ENCODE measurements around the gene CARD8.

CARD8 gene

GRCh38 chr19:48203794-48204628, 51.7 kb downstream of the CARD8 start:
- peak; percentile 95 for DNase-seq

- no peak for DNase-seq
These were observed 52.4 kb downstream of the CARD8 start for GRCh38 chr19:48203222-48203793.

GRCh38 chr19:48196933-48197665, 58.6 kb downstream of the CARD8 start:
- no peak for DNase-seq

- DNase-seq: no peak
These were observed 59.4 kb downstream of the CARD8 start for GRCh38 chr19:48196321-48196763.

GRCh38 chr19:48194844-48195830, 60.6 kb downstream of the CARD8 start:
- DNase-seq: no peak

GRCh38 chr19:48194041-48194843, 61.5 kb downstream of the CARD8 start:
- no peak for DNase-seq

GRCh38 chr19:48192750-48193149, 63.0 kb downstream of the CARD8 start:
- DNase-seq: no peak

GRCh38 chr19:48190885-48191284, 64.8 kb downstream of the CARD8 start:
- no peak for DNase-seq

GRCh38 chr19:48190288-48190884, 65.3 kb downstream of the CARD8 start:
- peak; percentile 23 for DNase-seq

- DNase-seq: no peak
These were observed 69.1 kb downstream of the CARD8 start for GRCh38 chr19:48186541-48186991.

- no peak for DNase-seq
These were observed 69.7 kb downstream of the CARD8 start for GRCh38 chr19:48186015-48186414.

- no peak for DNase-seq
These were observed 72.4 kb downstream of the CARD8 start for GRCh38 chr19:48183356-48183755.

GRCh38 chr19:48182434-48182833, 73.3 kb downstream of the CARD8 start:
- no peak for DNase-seq

GRCh38 chr19:48181505-48181904, 74.2 kb downstream of the CARD8 start:
- no peak for DNase-seq

- no peak for DNase-seq
These were observed 79.5 kb downstream of the CARD8 start for GRCh38 chr19:48176226-48176625.

GRCh38 chr19:48175578-48175977, 80.1 kb downstream of the CARD8 start:
- no peak for DNase-seq

GRCh38 chr19:48174445-48175030, 81.2 kb downstream of the CARD8 start:
- DNase-seq: no peak

- DNase-seq: no peak
These were observed 84.0 kb downstream of the CARD8 start for GRCh38 chr19:48171710-48172109.

- DNase-seq: no peak
These were observed 84.8 kb downstream of the CARD8 start for GRCh38 chr19:48170817-48171347.

All from fibroblast of skin of abdomen (primary cell).